ENCODE results near the gene IL23R.

DNA sequence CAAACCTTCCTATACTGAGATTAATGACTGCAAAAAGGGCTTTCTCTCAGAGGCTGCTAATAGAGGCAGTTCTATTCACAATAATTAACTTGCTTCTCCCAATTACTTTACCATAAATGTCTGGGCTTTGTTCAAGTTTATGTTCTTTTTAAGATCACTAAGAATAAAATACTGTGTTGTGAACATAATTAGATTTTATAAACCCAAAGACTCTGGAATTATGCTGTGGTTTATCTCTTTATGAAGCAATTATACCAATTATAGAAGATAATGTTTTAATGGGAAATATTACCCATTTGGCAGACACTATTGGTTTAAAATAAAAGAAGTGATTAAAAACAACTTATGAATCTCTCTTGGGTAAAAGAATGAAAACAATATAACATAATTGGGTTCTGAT lies 97.9 kb downstream of the IL23R start:
- TF ChIP-seq EZH2phosphoT487 (IDR thresholded peaks at IDR 0.05; ENCODE audit: insufficient read depth, low read depth) (no peak), EZH2 (IDR thresholded peaks at IDR 0.05; ENCODE audit: insufficient read depth, poor library complexity, severe bottlenecking) (no peak)

All from GM23248 (cell line).